CMK (cell line): Measurements from ENCODE around the gene ARHGAP8.
"Not testable (repeated sequence)": the region's sequence is repeated elsewhere in the genome, so short reads cannot be mapped to it uniquely, and the experiment has no call there.

Experiments
- DNase-seq: peaks from one replicate; pipeline ENCODE4 v3.0.0-alpha.2; 2010; ENCODE audit warnings: low read depth

Gene ARHGAP8

GRCh38 chr22:44739666-44740065 lies 12.7 kb upstream of the ARHGAP8 start:
- not testable (repeated sequence) for DNase-seq

GRCh38 chr22:44740307-44740706 lies 12.1 kb upstream of the ARHGAP8 start:
- DNase-seq, result no peak

- no peak for DNase-seq
These were observed 10.4 kb upstream of the ARHGAP8 start for GRCh38 chr22:44741929-44742328.

- DNase-seq, result no peak
These were observed 9.1 kb upstream of the ARHGAP8 start for GRCh38 chr22:44743247-44743646.

- DNase-seq, result no peak
These were observed 8.6 kb upstream of the ARHGAP8 start for GRCh38 chr22:44743804-44744211.

GRCh38 chr22:44745853-44746789 lies 6.3 kb upstream of the ARHGAP8 start:
- DNase-seq, result no peak

GRCh38 chr22:44747784-44748127 lies 4.6 kb upstream of the ARHGAP8 start:
- not testable (repeated sequence) for DNase-seq

GRCh38 chr22:44748524-44748923 lies 3.9 kb upstream of the ARHGAP8 start:
- no peak for DNase-seq

- no peak for DNase-seq
These were observed 1.9 kb upstream of the ARHGAP8 start for GRCh38 chr22:44750481-44750880.

GRCh38 chr22:44753189-44754042 lies 1.0 kb downstream of the ARHGAP8 start:
- no peak for DNase-seq

- no peak for DNase-seq
These were observed 2.6 kb downstream of the ARHGAP8 start for GRCh38 chr22:44754998-44755397.

GRCh38 chr22:44755417-44755816 lies 3.0 kb downstream of the ARHGAP8 start:
- no peak for DNase-seq

- DNase-seq, result no peak
These were observed 3.6 kb downstream of the ARHGAP8 start for GRCh38 chr22:44755956-44756361.

- no peak for DNase-seq
These were observed 6.1 kb downstream of the ARHGAP8 start for GRCh38 chr22:44758344-44758973.

GRCh38 chr22:44759001-44759400 lies 6.6 kb downstream of the ARHGAP8 start:
- no peak for DNase-seq

- no peak for DNase-seq
These were observed 7.3 kb downstream of the ARHGAP8 start for GRCh38 chr22:44759430-44760310.

- no peak for DNase-seq
These were observed 8.1 kb downstream of the ARHGAP8 start for GRCh38 chr22:44760476-44760875.

- no peak for DNase-seq
These were observed 8.7 kb downstream of the ARHGAP8 start for GRCh38 chr22:44761025-44761424.

- DNase-seq, result no peak
These were observed 12.0 kb downstream of the ARHGAP8 start for GRCh38 chr22:44764373-44764772.

GRCh38 chr22:44764974-44765373 lies 12.6 kb downstream of the ARHGAP8 start:
- no peak for DNase-seq

GRCh38 chr22:44765571-44766285 lies 13.4 kb downstream of the ARHGAP8 start:
- DNase-seq, result no peak
